K562 (cell line): ENCODE data around the gene LRFN4. TPM values are rescaled to one million over a fixed set of nuclear protein-coding genes. Genes with fewer than 3 reads are reported as not detected.

ENCODE experiments used
- ARNT ChIP-seq, 2 experiments: fragments of 450-650 bp; IDR thresholded peaks; 2 replicates each; pipeline ENCODE4 v1.6.1; 2016; ENCODE audit warnings: mild to moderate bottlenecking in 1 of 2
- EP400 ChIP-seq: fragments of 450-650 bp; IDR thresholded peaks from 2 replicates; pipeline ENCODE4 v1.6.1; 2017; ENCODE audit warnings: antibody characterized with exemption, mild to moderate bottlenecking, moderate library complexity
- FOXK2 ChIP-seq, 2 experiments: fragments of 450-650 bp; IDR thresholded peaks in 1 of 2; conservative IDR thresholded peaks in 1 of 2; 2 replicates each; pipeline ENCODE4 v1.6.1; 2016; ENCODE audit warnings: low read depth in 2 of 2, mild to moderate bottlenecking in 1 of 2
- GABPB1 ChIP-seq: sonication (generic); formaldehyde crosslinking; IDR thresholded peaks from 2 replicates; pipeline ENCODE4 v1.8.0; 2022; ENCODE audit warnings: mild to moderate bottlenecking, missing genetic modification reagents
- NCOR1 ChIP-seq: fragments of 450-650 bp; IDR thresholded peaks from 2 replicates; pipeline ENCODE4 v1.6.1; 2016; ENCODE audit warnings: mild to moderate bottlenecking, moderate library complexity
- NFRKB ChIP-seq: fragments of 450-650 bp; IDR thresholded peaks from 2 replicates; pipeline ENCODE4 v1.6.1; 2016; ENCODE audit warnings: low read depth
- NR2F6 ChIP-seq: fragments of 450-650 bp; formaldehyde crosslinking; IDR thresholded peaks from 2 replicates; pipeline ENCODE4 v1.4.0; 2020; ENCODE audit warnings: mild to moderate bottlenecking
- RAD51 ChIP-seq: fragments of 450-650 bp; IDR thresholded peaks from 2 replicates; pipeline ENCODE4 v1.7.1; 2016; ENCODE audit warnings: low read depth, mild to moderate bottlenecking, borderline replicate concordance
- RFX7 ChIP-seq: fragments of 250-450 bp; sonication (Bioruptor Pico); IDR thresholded peaks from 2 replicates; pipeline ENCODE4 v1.5.1; 2021; ENCODE audit warnings: mild to moderate bottlenecking
- SIN3A ChIP-seq, 2 experiments: fragments of 150-350 bp in 1 of 2; IDR thresholded peaks; 2 replicates each; pipeline ENCODE4 v1.6.1; 2011 to 2016; ENCODE audit warnings: borderline replicate concordance in 2 of 2, low read depth in 2 of 2, low read length in 2 of 2, mild to moderate bottlenecking in 2 of 2, moderate library complexity in 2 of 2; ENCODE audit not compliant: control insufficient read depth in 1 of 2
- SLC30A9 ChIP-seq: fragments of 250-450 bp; sonication (Bioruptor Pico); IDR thresholded peaks from 2 replicates; pipeline ENCODE4 v1.8.0; 2022; ENCODE audit warnings: mild to moderate bottlenecking, moderate library complexity
- SOX6 ChIP-seq: fragments of 450-650 bp; IDR thresholded peaks from 2 replicates; pipeline ENCODE4 v1.6.1; 2014; ENCODE audit warnings: mild to moderate bottlenecking
- STAT5B ChIP-seq: fragments of 250-450 bp; sonication (Bioruptor Pico); IDR thresholded peaks from 2 replicates; pipeline ENCODE4 v1.8.0; 2021; ENCODE audit warnings: mild to moderate bottlenecking, inconsistent platforms
- TCF7L2 ChIP-seq: fragments of 150-350 bp; IDR thresholded peaks from 2 replicates; pipeline ENCODE4 v1.6.1; 2016; ENCODE audit warnings: low read depth, mild to moderate bottlenecking, low read length, moderate library complexity
- THRAP3 ChIP-seq: fragments of 450-650 bp; IDR thresholded peaks from 2 replicates; pipeline ENCODE4 v1.6.1; 2016; ENCODE audit warnings: mild to moderate bottlenecking, inconsistent platforms, borderline replicate concordance
- USF2 ChIP-seq: sonication (generic); formaldehyde crosslinking; IDR thresholded peaks from 2 replicates; pipeline ENCODE4 v1.5.0; 2020; ENCODE audit warnings: missing genetic modification reagents
- VEZF1 ChIP-seq: fragments of 200-800 bp; sonication (Bioruptor generic); IDR thresholded peaks from 2 replicates; pipeline ENCODE4 v1.6.1; 2017; ENCODE audit warnings: missing genetic modification characterization, missing compliant biosample characterization
- ZNF184 ChIP-seq: sonication (generic); formaldehyde crosslinking; IDR thresholded peaks from 2 replicates; pipeline ENCODE4 v1.5.0; 2020; ENCODE audit warnings: missing genetic modification reagents
- ZNF398 ChIP-seq: fragments of 250-450 bp; sonication (Bioruptor Pico); IDR thresholded peaks from 2 replicates; pipeline ENCODE4 v1.8.0; 2021; ENCODE audit warnings: moderate library complexity, mild to moderate bottlenecking, inconsistent platforms
- ZNF551 ChIP-seq: fragments of 250-450 bp; sonication (Bioruptor Pico); IDR thresholded peaks from 2 replicates; pipeline ENCODE4 v1.5.0; 2021; ENCODE audit warnings: mild to moderate bottlenecking, moderate library complexity
- ZNF780A ChIP-seq: fragments of 250-450 bp; sonication (Bioruptor Pico); IDR thresholded peaks from 2 replicates; pipeline ENCODE4 v1.5.0; 2021; ENCODE audit warnings: mild to moderate bottlenecking
- polyA plus RNA-seq, 8 experiments: library from polyadenylated mRNA; depleted of rRNA in 4 of 8; stranded (reverse) in 5 of 8; unstranded in 3 of 8; fragments of >200 nt; fragmentation: Nextera tagmentation in 2 of 8; fragmentation: Illumina TruSeq in 1 of 8; extraction: Ambion mirVana in 2 of 8; extraction: Trizol in 1 of 8; gene quantifications; 2 replicates each; pipeline versions ENCODE4 v1.2.1 to v1.2.3, GENCODE V29; 2011 to 2014; ENCODE audit warnings: inconsistent platforms in 1 of 8, missing spikeins in 1 of 8
- total RNA-seq, 7 experiments: library from RNA; depleted of rRNA in 6 of 7; stranded (reverse); fragments of >200 nt in 6 of 7; fragmentation: Illumina TruSeq in 2 of 7; extraction: Trizol in 2 of 7; gene quantifications; 2 replicates each; pipeline versions ENCODE4 v1.2.1 to v1.2.3, GENCODE V29; 2011 to 2021; ENCODE audit warnings: low replicate concordance in 1 of 7
- TF ChIP-seq, protein P1 (sequence below): fragments of 450-650 bp; IDR thresholded peaks from 2 replicates; pipeline ENCODE4 v1.7.1; 2018; ENCODE audit warnings: mild to moderate bottlenecking, low read depth; ENCODE audit not compliant: partially characterized antibody

LRFN4 gene
- total and polyA plus RNA-seq, 9 of the 15 experiments (the other 6 are each of a cell fraction or from before 2014, with no cell fraction given): 0.10 to 60.1 (median 6.7) TPM

DNA sequence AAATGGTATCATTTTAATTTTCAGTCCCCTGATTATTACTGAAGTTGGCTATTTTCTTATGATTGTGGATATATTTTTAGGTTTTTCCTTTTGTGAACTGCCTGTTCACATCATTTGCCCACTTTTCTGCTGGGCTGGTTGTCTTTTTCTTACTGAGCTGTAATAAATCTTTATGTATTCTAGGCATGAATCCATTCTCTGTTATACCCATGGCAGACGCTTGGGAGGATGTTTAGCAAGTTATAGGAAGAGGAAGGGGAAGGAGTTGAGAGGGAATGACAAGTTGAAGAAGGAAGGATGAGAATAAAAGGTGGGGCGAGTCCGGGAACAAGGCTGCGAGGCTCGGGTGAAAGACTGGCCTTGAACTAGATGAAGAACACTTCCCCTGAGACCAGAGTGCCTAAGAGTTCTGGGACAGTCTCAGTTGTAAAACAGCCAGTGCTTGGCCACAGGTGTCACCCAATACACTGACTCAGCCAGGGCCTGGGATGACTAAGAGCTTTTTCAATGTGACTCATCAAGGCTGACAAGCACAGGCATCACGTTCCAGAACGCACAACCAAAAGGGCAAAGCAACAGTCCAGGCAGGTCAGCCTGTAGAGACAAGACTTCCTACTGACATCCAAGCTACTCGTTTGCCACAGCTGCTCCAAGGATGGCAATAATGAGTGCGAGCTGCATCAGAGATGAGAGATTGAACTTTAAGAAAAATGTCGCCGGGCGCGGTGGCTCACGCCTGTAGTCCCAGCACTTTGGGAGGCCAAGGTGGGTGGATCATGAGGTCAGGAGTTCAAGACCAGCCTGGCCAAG is 35.2 kb downstream of the LRFN4 start (continued):
- no peak for TF ChIP-seq ZNF780A (CRISPR knock-in tag)
- no peak for TF ChIP-seq NFRKB
- no peak; the same call in 1 of the 2 replicates for TF ChIP-seq RAD51
- TF ChIP-seq STAT5B (CRISPR knock-in tag): no peak
- TF ChIP-seq VEZF1: peak; percentile 21; the same call in 1 of the 2 replicates
- no peak for TF ChIP-seq TCF7L2
- TF ChIP-seq, protein P1, sequence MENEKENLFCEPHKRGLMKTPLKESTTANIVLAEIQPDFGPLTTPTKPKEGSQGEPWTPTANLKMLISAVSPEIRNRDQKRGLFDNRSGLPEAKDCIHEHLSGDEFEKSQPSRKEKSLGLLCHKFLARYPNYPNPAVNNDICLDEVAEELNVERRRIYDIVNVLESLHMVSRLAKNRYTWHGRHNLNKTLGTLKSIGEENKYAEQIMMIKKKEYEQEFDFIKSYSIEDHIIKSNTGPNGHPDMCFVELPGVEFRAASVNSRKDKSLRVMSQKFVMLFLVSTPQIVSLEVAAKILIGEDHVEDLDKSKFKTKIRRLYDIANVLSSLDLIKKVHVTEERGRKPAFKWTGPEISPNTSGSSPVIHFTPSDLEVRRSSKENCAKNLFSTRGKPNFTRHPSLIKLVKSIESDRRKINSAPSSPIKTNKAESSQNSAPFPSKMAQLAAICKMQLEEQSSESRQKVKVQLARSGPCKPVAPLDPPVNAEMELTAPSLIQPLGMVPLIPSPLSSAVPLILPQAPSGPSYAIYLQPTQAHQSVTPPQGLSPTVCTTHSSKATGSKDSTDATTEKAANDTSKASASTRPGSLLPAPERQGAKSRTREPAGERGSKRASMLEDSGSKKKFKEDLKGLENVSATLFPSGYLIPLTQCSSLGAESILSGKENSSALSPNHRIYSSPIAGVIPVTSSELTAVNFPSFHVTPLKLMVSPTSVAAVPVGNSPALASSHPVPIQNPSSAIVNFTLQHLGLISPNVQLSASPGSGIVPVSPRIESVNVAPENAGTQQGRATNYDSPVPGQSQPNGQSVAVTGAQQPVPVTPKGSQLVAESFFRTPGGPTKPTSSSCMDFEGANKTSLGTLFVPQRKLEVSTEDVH: peak; percentile 34
- TF ChIP-seq GABPB1 (CRISPR knock-in tag): peak; percentile 44; the same call in 1 of the 2 replicates
- TF ChIP-seq RFX7 (CRISPR knock-in tag): no peak
- peak; percentile 71 for TF ChIP-seq EP400
- no peak for TF ChIP-seq NR2F6 (CRISPR knock-in tag)
- TF ChIP-seq FOXK2 (conservative IDR thresholded peaks at IDR 0.05 in 1 of 2, IDR thresholded peaks at IDR 0.05 in 1 of 2; ENCODE audit: low read depth in 2 of 2): peak; percentile 57 to 65; a peak in 3 of 4 replicates
- 0 out of 4 replicates have a peak, but pooled peaks of 1 of the 2 experiments have one; percentile 33 for TF ChIP-seq SIN3A (IDR thresholded peaks at IDR 0.05; ENCODE audit: borderline replicate concordance in 2 of 2, control insufficient read depth in 1 of 2, low read depth in 2 of 2, low read length in 2 of 2)
- TF ChIP-seq ARNT (IDR thresholded peaks at IDR 0.05): peak in 1 of 2 experiments; percentile 72; a peak in 1 of 4 replicates
- TF ChIP-seq SOX6: peak; percentile 79
- no peak for TF ChIP-seq ZNF398 (CRISPR knock-in tag)
- TF ChIP-seq THRAP3: no peak
- peak; percentile 42; the same call in 1 of the 2 replicates for TF ChIP-seq NCOR1
- TF ChIP-seq ZNF184: no peak
- no peak for TF ChIP-seq SLC30A9 (CRISPR knock-in tag)
- no peak for TF ChIP-seq ZNF551 (CRISPR knock-in tag)
- TF ChIP-seq USF2 (CRISPR knock-in tag): no peak
